ENCODE data around the gene ZNF576.
A peak's percentile ranks its signal among the peaks of the same experiment; 100 is the strongest.

The ZNF576 gene

DNA sequence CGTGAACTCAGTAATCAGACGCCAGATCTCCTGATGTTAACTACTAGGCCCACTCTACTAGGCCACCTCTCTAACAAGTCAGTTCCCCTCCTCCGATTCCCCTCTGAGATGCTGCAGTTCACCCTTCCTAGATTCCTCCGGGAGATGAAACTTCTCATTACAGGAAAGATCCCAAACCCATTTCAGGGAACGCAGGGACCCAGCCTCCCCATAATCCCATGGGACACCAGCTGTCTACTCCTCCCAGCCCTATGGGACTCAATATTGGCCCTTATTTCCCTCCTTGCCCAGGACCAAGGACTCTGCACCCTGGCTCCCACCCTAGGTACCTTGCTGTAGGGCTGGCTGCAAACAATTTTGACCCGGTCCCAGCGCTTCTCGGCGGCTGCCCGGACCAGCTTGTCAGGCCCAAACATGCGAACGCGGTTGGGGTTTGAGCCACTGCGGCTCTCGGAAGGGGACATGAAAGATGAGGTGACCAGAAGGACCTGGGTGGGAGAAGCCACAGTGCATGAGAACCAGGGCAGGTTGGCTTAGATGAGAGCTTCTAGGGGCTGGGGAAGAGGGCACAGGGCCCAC, 42.0 kb upstream of the ZNF576 start:
- TF ChIP-seq ZNF565 (CRISPR knock-in tag; conservative IDR thresholded peaks at IDR 0.05; ENCODE audit: low read depth) (no peak), ARNTL (CRISPR knock-in tag; IDR thresholded peaks at IDR 0.05; ENCODE audit: borderline replicate concordance, low read depth) (no peak), TCF4 (CRISPR knock-in tag; IDR thresholded peaks at IDR 0.05; ENCODE audit: borderline replicate concordance) (no peak), TOX (CRISPR knock-in tag; IDR thresholded peaks at IDR 0.05; ENCODE audit: borderline replicate concordance) (no peak), TSHZ2 (CRISPR knock-in tag; IDR thresholded peaks at IDR 0.05) (no peak), ZFP3 (CRISPR knock-in tag; IDR thresholded peaks at IDR 0.05) (no peak), CREB5 (CRISPR knock-in tag; IDR thresholded peaks at IDR 0.05; ENCODE audit: low read depth) (no peak), PPARA (CRISPR knock-in tag; IDR thresholded peaks at IDR 0.05; ENCODE audit: borderline replicate concordance) (no peak), ISL1 (CRISPR knock-in tag; IDR thresholded peaks at IDR 0.05) (no peak), POU6F1 (CRISPR knock-in tag; IDR thresholded peaks at IDR 0.05; ENCODE audit: borderline replicate concordance, low read depth) (no peak), ZNF8 (CRISPR knock-in tag; IDR thresholded peaks at IDR 0.05) (no peak), OSR1 (CRISPR knock-in tag; IDR thresholded peaks at IDR 0.05) (no peak), SNAI2 (CRISPR knock-in tag; IDR thresholded peaks at IDR 0.05) (no peak), ZNF70 (CRISPR knock-in tag; IDR thresholded peaks at IDR 0.05) (no peak), BACH2 (CRISPR knock-in tag; IDR thresholded peaks at IDR 0.05; ENCODE audit: borderline replicate concordance) (no peak)

GRCh38 chr19:43555185-43555770, 41.1 kb upstream of the ZNF576 start:
- peak; percentile 94 for ATAC-seq
- TF ChIP-seq ARNTL (CRISPR knock-in tag; IDR thresholded peaks at IDR 0.05; ENCODE audit: borderline replicate concordance, low read depth) = no peak
- TF ChIP-seq ISL1 (CRISPR knock-in tag; IDR thresholded peaks at IDR 0.05) = no peak
- no peak for TF ChIP-seq ZFP30 (CRISPR knock-in tag; IDR thresholded peaks at IDR 0.05)
- TF ChIP-seq PATZ1 (CRISPR knock-in tag; IDR thresholded peaks at IDR 0.05; ENCODE audit: borderline replicate concordance) = no peak
- no peak for TF ChIP-seq ZC3H10 (CRISPR knock-in tag; IDR thresholded peaks at IDR 0.05)
- no peak for TF ChIP-seq SNAI2 (CRISPR knock-in tag; IDR thresholded peaks at IDR 0.05)
- no peak for TF ChIP-seq TSHZ2 (CRISPR knock-in tag; IDR thresholded peaks at IDR 0.05)
- TF ChIP-seq POU6F1 (CRISPR knock-in tag; IDR thresholded peaks at IDR 0.05; ENCODE audit: borderline replicate concordance, low read depth) = no peak
- no peak for TF ChIP-seq TCF4 (CRISPR knock-in tag; IDR thresholded peaks at IDR 0.05; ENCODE audit: borderline replicate concordance)
- TF ChIP-seq CREB5 (CRISPR knock-in tag; IDR thresholded peaks at IDR 0.05; ENCODE audit: low read depth) = no peak
- TF ChIP-seq ZNF565 (CRISPR knock-in tag; conservative IDR thresholded peaks at IDR 0.05; ENCODE audit: low read depth) = no peak
- TF ChIP-seq ZFP3 (CRISPR knock-in tag; IDR thresholded peaks at IDR 0.05) = no peak
- no peak for TF ChIP-seq ZNF8 (CRISPR knock-in tag; IDR thresholded peaks at IDR 0.05)
- TF ChIP-seq CSRNP3 (CRISPR knock-in tag; IDR thresholded peaks at IDR 0.05) = no peak
- no peak for TF ChIP-seq ZNF70 (CRISPR knock-in tag; IDR thresholded peaks at IDR 0.05)
- TF ChIP-seq OSR1 (CRISPR knock-in tag; IDR thresholded peaks at IDR 0.05) = no peak
- no peak for TF ChIP-seq GLIS3 (CRISPR knock-in tag; IDR thresholded peaks at IDR 0.05)
- no peak for TF ChIP-seq RARB (CRISPR knock-in tag; IDR thresholded peaks at IDR 0.05)

More for the DNA sequence above, 42.0 kb upstream of the ZNF576 start:
- no peak for ATAC-seq
